DND-41 (cell line): Measurements from ENCODE around the gene PRIMA1.

Experiments
- ATAC-seq: fragments of 200-7000 bp; cut with Tn5 transposase; 3 replicates; pipeline ENCODE4 v1.9.1; 2021; ENCODE audit warnings: low read depth; ENCODE audit not compliant: insufficient read depth
- DNase-seq: peaks from one replicate; pipeline ENCODE4 v3.0.0-alpha.2; 2020
- H2AFZ ChIP-seq: 2 replicates; pipeline ENCODE4 v1.6.0; 2012; ENCODE audit warnings: low read depth, low read length
- H3K27ac ChIP-seq: 2 replicates; pipeline ENCODE4 v1.5.1; 2012; ENCODE audit warnings: low read length, inconsistent platforms
- H3K27me3 ChIP-seq: fragments of 200-600 bp; sonication (generic); 2 replicates; pipeline ENCODE4 v1.6.0; 2012; ENCODE audit warnings: low read length, mild to moderate bottlenecking, inconsistent platforms; ENCODE audit not compliant: insufficient read depth, poor library complexity
- H3K36me3 ChIP-seq: 2 replicates; pipeline ENCODE4 v1.5.1; 2012; ENCODE audit warnings: low read length, inconsistent platforms; ENCODE audit not compliant: insufficient read depth
- H3K4me1 ChIP-seq: 2 replicates; pipeline ENCODE4 v1.5.1; 2012; ENCODE audit warnings: mild to moderate bottlenecking, low read length; ENCODE audit not compliant: insufficient read depth
- H3K4me2 ChIP-seq: 2 replicates; pipeline ENCODE4 v1.6.0; 2012; ENCODE audit warnings: mild to moderate bottlenecking, moderate library complexity, low read length, inconsistent platforms; ENCODE audit not compliant: insufficient read depth
- H3K4me3 ChIP-seq, 2 experiments: fragments of 200-600 bp in 1 of 2; shearing (Covaris generic) in 1 of 2; 2 replicates each; pipeline ENCODE4 v1.5.1; 2012 to 2016; ENCODE audit warnings: inconsistent platforms in 2 of 2, low read length in 2 of 2, mild to moderate bottlenecking in 2 of 2, low read depth in 1 of 2, moderate library complexity in 1 of 2
- H3K79me2 ChIP-seq: 2 replicates; pipeline ENCODE4 v1.6.0; 2012; ENCODE audit warnings: low read length, inconsistent platforms; ENCODE audit not compliant: insufficient read depth
- H3K9ac ChIP-seq: 2 replicates; pipeline ENCODE4 v1.6.0; 2012; ENCODE audit warnings: low read depth, mild to moderate bottlenecking, inconsistent platforms, low read length, moderate library complexity
- H3K9me3 ChIP-seq: 2 replicates; pipeline ENCODE4 v1.5.1; 2012; ENCODE audit warnings: low read length, moderate library complexity, mild to moderate bottlenecking, inconsistent platforms; ENCODE audit not compliant: insufficient read depth, severe bottlenecking
- H4K20me1 ChIP-seq: 2 replicates; pipeline ENCODE4 v1.6.0; 2012; ENCODE audit warnings: low read length; ENCODE audit not compliant: insufficient read depth
- EZH2 ChIP-seq: IDR thresholded peaks from 3 replicates; pipeline ENCODE4 v1.6.1; 2012; ENCODE audit warnings: borderline replicate concordance, low read depth, mild to moderate bottlenecking, moderate library complexity, low read length, inconsistent platforms; ENCODE audit not compliant: severe bottlenecking
- TF ChIP-seq, protein P1 (sequence below): IDR thresholded peaks from 2 replicates; pipeline ENCODE4 v1.5.1; 2012; ENCODE audit warnings: borderline replicate concordance, low read length, moderate library complexity, mild to moderate bottlenecking; ENCODE audit not compliant: poor library complexity, severe bottlenecking; ENCODE audit errors: extremely low read depth

PRIMA1 gene

DNA sequence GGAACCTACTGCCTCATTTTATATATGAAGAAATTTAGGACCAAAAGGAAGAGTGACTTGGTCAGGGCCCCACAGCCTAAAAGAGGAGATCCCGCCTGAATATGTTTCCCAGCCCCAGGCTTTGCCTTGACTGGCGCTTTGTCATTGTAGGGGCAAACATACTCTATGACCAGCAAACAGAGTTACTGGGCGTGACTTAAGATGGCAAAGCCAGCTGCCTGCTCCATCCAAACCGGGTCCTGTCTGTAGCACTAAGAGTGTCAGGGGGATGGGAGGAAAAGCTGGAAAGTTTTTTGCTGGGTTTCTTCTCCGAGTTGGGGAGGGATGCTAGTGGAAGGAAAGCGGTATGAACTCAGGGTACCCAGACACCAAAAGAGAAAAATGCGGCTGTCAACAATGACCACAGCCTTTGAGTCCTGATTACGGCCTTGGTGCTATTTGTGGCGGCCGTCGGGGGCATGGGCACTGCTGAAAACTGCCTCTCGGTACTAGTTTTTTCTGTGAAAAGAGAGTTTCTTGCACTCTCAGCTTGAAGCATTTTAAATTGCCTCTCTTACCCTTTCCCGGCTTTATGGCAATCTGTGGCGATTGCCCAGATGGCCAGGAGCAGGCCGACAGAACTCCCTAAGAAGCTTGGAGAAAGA, 82.7 kb downstream of the PRIMA1 start:
- H3K4me1 ChIP-seq = no peaks in the 10 kb centered on the region
- H3K79me2 ChIP-seq = no peaks in the 10 kb centered on the region
- peaks cover 9% of the 10 kb centered on the region for H3K27me3 ChIP-seq
- no peak overlapping the region for H3K9ac ChIP-seq
- H2AFZ ChIP-seq = no peak overlapping the region
- ATAC-seq (no peak), DNase-seq (no peak)
- no peak overlapping the region for H3K4me2 ChIP-seq
- TF ChIP-seq, protein P1, sequence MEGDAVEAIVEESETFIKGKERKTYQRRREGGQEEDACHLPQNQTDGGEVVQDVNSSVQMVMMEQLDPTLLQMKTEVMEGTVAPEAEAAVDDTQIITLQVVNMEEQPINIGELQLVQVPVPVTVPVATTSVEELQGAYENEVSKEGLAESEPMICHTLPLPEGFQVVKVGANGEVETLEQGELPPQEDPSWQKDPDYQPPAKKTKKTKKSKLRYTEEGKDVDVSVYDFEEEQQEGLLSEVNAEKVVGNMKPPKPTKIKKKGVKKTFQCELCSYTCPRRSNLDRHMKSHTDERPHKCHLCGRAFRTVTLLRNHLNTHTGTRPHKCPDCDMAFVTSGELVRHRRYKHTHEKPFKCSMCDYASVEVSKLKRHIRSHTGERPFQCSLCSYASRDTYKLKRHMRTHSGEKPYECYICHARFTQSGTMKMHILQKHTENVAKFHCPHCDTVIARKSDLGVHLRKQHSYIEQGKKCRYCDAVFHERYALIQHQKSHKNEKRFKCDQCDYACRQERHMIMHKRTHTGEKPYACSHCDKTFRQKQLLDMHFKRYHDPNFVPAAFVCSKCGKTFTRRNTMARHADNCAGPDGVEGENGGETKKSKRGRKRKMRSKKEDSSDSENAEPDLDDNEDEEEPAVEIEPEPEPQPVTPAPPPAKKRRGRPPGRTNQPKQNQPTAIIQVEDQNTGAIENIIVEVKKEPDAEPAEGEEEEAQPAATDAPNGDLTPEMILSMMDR = no peak
- TF ChIP-seq EZH2 = no peak
- H4K20me1 ChIP-seq = no peaks in the 10 kb centered on the region
- H3K27ac ChIP-seq = no peak overlapping the region
- no peaks in the 10 kb centered on the region for H3K9me3 ChIP-seq
- H3K4me3 ChIP-seq = no peak overlapping the region
- no peaks in the 10 kb centered on the region for H3K36me3 ChIP-seq

DNA sequence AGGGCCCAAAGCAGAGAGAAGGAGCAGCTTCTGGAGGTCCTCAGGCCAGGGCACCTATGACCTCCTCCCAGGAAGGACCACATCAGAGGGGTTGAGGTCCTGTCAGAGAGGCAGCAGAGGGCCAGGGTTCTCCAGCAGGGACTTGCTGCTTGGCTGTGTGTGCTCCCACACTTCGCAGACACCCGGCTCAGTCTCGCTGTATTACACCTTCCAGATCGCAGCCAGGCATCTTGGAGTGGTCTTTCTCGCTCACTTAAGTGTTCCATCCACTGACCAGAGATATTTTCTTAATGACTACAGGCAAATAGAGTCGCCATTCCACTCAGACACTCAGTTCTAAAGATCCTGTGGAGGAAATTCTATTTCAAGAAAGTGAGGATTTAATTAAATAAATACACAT, 84.3 kb downstream of the PRIMA1 start:
- Histone ChIP-seq H3K27me3 (peaks cover 6% of the 10 kb centered on the region), H3K4me3 (no peak overlapping the region), H3K9me3 (no peaks in the 10 kb centered on the region), H3K9ac (no peak overlapping the region), H3K27ac (no peak overlapping the region), H3K36me3 (no peaks in the 10 kb centered on the region), H4K20me1 (no peaks in the 10 kb centered on the region), H2AFZ (no peak overlapping the region), H3K79me2 (no peaks in the 10 kb centered on the region), H3K4me1 (no peaks in the 10 kb centered on the region), H3K4me2 (no peak overlapping the region)
- TF ChIP-seq, protein P1 = no peak
- DNase-seq = no peak
- ATAC-seq = no peak

DNA sequence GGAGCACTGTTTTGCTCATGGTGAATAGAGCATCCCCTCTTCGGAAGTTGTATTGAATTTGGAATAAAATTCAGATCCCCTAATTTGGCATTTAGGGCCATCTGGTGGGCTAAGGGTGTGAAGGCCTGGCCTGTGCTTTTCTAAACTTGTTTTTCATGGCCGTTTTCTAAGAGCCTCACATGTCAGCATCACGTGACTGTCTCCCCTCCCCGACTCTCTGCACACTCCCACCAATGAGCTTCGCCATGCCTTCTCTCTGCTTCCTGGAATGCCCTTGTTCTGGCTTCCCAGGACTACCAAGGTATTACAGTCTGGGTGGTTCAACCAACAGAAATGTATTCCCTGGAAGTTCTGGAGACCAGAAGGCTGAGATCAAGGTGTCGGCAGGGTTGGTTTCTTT, 85.3 kb downstream of the PRIMA1 start:
- Histone ChIP-seq H3K27me3 (no peaks in the 10 kb centered on the region), H2AFZ (no peak overlapping the region), H4K20me1 (no peaks in the 10 kb centered on the region), H3K9ac (no peak overlapping the region), H3K4me2 (no peak overlapping the region), H3K4me1 (no peaks in the 10 kb centered on the region), H3K27ac (no peak overlapping the region), H3K36me3 (no peaks in the 10 kb centered on the region), H3K79me2 (no peaks in the 10 kb centered on the region), H3K9me3 (no peaks in the 10 kb centered on the region), H3K4me3 (no peak overlapping the region)
- TF ChIP-seq, protein P1 = no peak
- no peak for TF ChIP-seq EZH2
- ATAC-seq = no peak
- no peak for DNase-seq

DNA sequence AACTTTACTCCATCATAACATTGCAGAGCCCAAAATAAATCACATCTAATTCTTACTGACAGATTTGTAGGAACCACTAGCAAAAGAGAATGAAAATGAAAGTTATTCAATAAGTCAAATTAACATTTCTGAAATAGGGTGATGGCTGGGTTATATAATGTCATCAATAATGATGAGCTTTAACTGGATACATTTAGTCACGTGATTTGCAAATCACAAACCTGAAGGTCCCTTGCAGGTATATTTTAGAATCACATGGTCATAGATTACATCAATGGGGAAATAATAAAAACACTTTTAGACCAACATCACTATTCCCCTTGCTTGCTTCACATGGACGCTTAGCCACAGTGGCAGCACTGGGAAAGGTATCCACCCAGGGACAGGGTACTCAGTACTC, 86.7 kb downstream of the PRIMA1 start:
- no peak overlapping the region for H2AFZ ChIP-seq
- no peak overlapping the region for H3K4me2 ChIP-seq
- no peak for DNase-seq
- H3K79me2 ChIP-seq = no peaks in the 10 kb centered on the region
- no peak for TF ChIP-seq EZH2
- TF ChIP-seq, protein P1 = no peak
- H3K4me3 ChIP-seq = no peak overlapping the region
- no peak overlapping the region for H3K27ac ChIP-seq
- ATAC-seq = no peak
- no peaks in the 10 kb centered on the region for H3K4me1 ChIP-seq
- no peaks in the 10 kb centered on the region for H3K36me3 ChIP-seq
- H3K9ac ChIP-seq = no peak overlapping the region
- H4K20me1 ChIP-seq = no peaks in the 10 kb centered on the region
- H3K9me3 ChIP-seq = no peaks in the 10 kb centered on the region
- H3K27me3 ChIP-seq = no peaks in the 10 kb centered on the region
